Measurements from ENCODE around the gene PAFAH2. TPM values are rescaled to one million over a fixed set of nuclear protein-coding genes. Genes with fewer than 3 reads are reported as not detected.

The PAFAH2 gene
- total and polyA plus RNA-seq, 2 of the 8 experiments (the other 6 are each of a cell fraction or from before 2014, with no cell fraction given) = 7.7 to 9.3 TPM

DNA sequence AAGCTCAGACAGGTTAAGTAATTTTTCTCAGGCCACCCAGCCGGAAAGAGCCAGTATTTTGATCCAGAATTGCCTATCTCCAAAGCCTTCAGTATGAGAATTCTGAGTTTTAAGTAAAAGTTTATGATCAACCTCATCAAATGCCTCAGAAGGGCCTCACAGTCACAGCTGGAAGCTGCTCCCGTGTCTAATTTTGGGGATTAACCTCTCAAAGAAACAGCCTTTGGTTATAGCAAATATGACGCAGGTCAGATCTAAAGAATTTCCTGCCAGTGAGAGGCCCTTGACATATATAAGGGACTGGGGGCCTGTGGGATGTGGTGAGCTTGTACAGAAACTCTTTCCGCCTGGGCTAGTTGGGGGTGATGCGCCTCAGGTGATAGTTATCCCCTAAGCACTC lies 26.0 kb upstream of the PAFAH2 start:
- no peak for DNase-seq (ENCODE audit: low read depth in 1 of 2, low spot score in 2 of 2)
- Histone ChIP-seq H3K23me2 (ENCODE audit: low read depth, low read length) (peaks cover 3% of the 10 kb centered on the region; the same call in 1 of the 2 replicates), H4K20me1 (replicated peaks in 1 of 2; ENCODE audit: control insufficient read depth in 1 of 2, insufficient read depth in 2 of 2, low read length in 2 of 2) (no peaks in the 10 kb centered on the region), H3K79me2 (ENCODE audit: control insufficient read depth in 1 of 2, insufficient read depth in 2 of 2, low read length in 2 of 2) (no peaks in the 10 kb centered on the region), H3K4me3 (ENCODE audit: extremely low read depth in 1 of 4, insufficient read depth in 2 of 4, low read depth in 3 of 4, low read length in 4 of 4) (no peak overlapping the region), H3K27me3 (replicated peaks in 1 of 4; ENCODE audit: control insufficient read depth in 3 of 4, extremely low read depth in 1 of 4, insufficient read depth in 3 of 4, low read length in 3 of 4) (no peaks in the 10 kb centered on the region), H3K23ac (ENCODE audit: insufficient read length) (no peak overlapping the region), H4K5ac (ENCODE audit: insufficient read length, low read depth, low read length) (no peak overlapping the region), H2BK12ac (ENCODE audit: low read depth, low read length) (no peak overlapping the region), H4K8ac (ENCODE audit: extremely low read depth, insufficient read depth, low read length) (no peak overlapping the region), H3K9me3 (ENCODE audit: insufficient read depth in 2 of 2, low read depth in 1 of 2, low read length in 1 of 2) (no peaks in the 10 kb centered on the region), H3K36me3 (ENCODE audit: control insufficient read depth in 2 of 4, insufficient read depth in 4 of 4, low read length in 3 of 4) (no peaks in the 10 kb centered on the region), H3K4me2 (ENCODE audit: insufficient read depth in 1 of 2, low read depth in 2 of 2, low read length in 2 of 2) (no peak overlapping the region), H3K56ac (replicated peaks; ENCODE audit: insufficient read length, low read depth, low read length) (no peak overlapping the region), H2BK15ac (ENCODE audit: low read length) (no peak overlapping the region), H2AK5ac (ENCODE audit: low read depth, low read length) (no peak overlapping the region), H3K9ac (replicated peaks in 1 of 4; ENCODE audit: extremely low read depth in 1 of 4, low read depth in 3 of 4, low read length in 3 of 4) (no peak overlapping the region), H3K4ac (replicated peaks; ENCODE audit: insufficient read length, low read depth, low read length) (no peak overlapping the region), H3K79me1 (ENCODE audit: low read depth, low read length) (no peaks in the 10 kb centered on the region), H3K4me1 (replicated peaks in 1 of 4; ENCODE audit: control insufficient read depth in 3 of 4, insufficient read depth in 4 of 4, low read length in 3 of 4) (peaks cover 0 to 16% (median 13%) of the 10 kb centered on the region in 4 experiments; a peak in 6 of 7 replicates), H2AFZ (ENCODE audit: low read length) (no peak overlapping the region), H3K18ac (ENCODE audit: extremely low read depth, low read length) (no peak overlapping the region), H3K14ac (ENCODE audit: insufficient read length) (no peak overlapping the region), H2BK120ac (replicated peaks; ENCODE audit: low read depth, low read length) (no peak overlapping the region), H3K27ac (ENCODE audit: low read depth, low read length) (no peak overlapping the region), H4K91ac (replicated peaks; ENCODE audit: insufficient read length, low read length) (no peak overlapping the region), H2BK5ac (ENCODE audit: low read depth, low read length) (no peak overlapping the region), H2BK20ac (ENCODE audit: low read length) (no peak overlapping the region)
- no peak for FAIRE-seq
- POLR2A ChIA-PET (ENCODE audit: partially characterized antibody) = interaction anchor here (1.2 to 1.6 kb wide), 2 partner anchors 125 to 204 kb away, joined by 3 to 6 read pairs; partner anchors contain the start of gene MTFR1L
- WGBS, 2 experiments (ENCODE audit: extremely low coverage in 1 of 2, insufficient coverage in 1 of 2, insufficient read length in 1 of 2, insufficient replicate concordance in 2 of 2, low coverage in 1 of 2, low lambda C conversion rate in 2 of 2, missing lambda C conversion rate in 1 of 2) = 88% methylated on average over 5 of the region's 5 CpGs; no CpG with 5 or more reads in 1 of the 2 experiments
- CTCF ChIA-PET (ENCODE audit: partially characterized antibody) = interaction anchor here (0.6 to 6.4 kb wide), 6 partner anchors 11 to 341 kb away, joined by 3 to 46 read pairs (median 6); no protein-coding TSS in a partner anchor
- TF ChIP-seq CBX8 (IDR thresholded peaks at IDR 0.05; ENCODE audit: borderline replicate concordance, low read depth, low read length) (no peak), GABPA (IDR thresholded peaks at IDR 0.05; ENCODE audit: borderline replicate concordance, insufficient read depth, low read length) (no peak), TBP (IDR thresholded peaks at IDR 0.05; ENCODE audit: low read depth, low read length) (no peak), JUN (IDR thresholded peaks at IDR 0.05; ENCODE audit: low read depth, low read length) (no peak), TAF1 (IDR thresholded peaks at IDR 0.05; ENCODE audit: low read depth, low read length) (no peak), RNF2 (IDR thresholded peaks at IDR 0.05; ENCODE audit: borderline replicate concordance, low read depth, low read length, missing control alignments, poor library complexity, severe bottlenecking) (no peak), FOSL1 (IDR thresholded peaks at IDR 0.05; ENCODE audit: insufficient read depth, low read depth, low read length) (no peak), SIRT6 (IDR thresholded peaks at IDR 0.05; ENCODE audit: low read length) (no peak), SIX5 (IDR thresholded peaks at IDR 0.05; ENCODE audit: low read depth, low read length) (no peak), POLR2AphosphoS5 (IDR thresholded peaks at IDR 0.05; ENCODE audit: low read depth, low read length) (no peak), SIN3A (conservative IDR thresholded peaks at IDR 0.05 in 1 of 2, IDR thresholded peaks at IDR 0.05 in 1 of 2; ENCODE audit: low read depth in 1 of 2, low read length in 2 of 2) (no peak), SUZ12 (IDR thresholded peaks at IDR 0.05; ENCODE audit: low read length) (no peak), MAFK (IDR thresholded peaks at IDR 0.05; ENCODE audit: low read depth, low read length) (no peak)
- TF ChIP-seq, protein P1, sequence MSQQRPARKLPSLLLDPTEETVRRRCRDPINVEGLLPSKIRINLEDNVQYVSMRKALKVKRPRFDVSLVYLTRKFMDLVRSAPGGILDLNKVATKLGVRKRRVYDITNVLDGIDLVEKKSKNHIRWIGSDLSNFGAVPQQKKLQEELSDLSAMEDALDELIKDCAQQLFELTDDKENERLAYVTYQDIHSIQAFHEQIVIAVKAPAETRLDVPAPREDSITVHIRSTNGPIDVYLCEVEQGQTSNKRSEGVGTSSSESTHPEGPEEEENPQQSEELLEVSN (IDR thresholded peaks at IDR 0.05) = no peak

All from H1 (cell line).